ENCODE data around the gene PANK4. TPM values are rescaled to one million over a fixed set of nuclear protein-coding genes. Genes with fewer than 3 reads are reported as not detected.

Gene PANK4
- total and polyA plus RNA-seq, 2 of the 8 experiments (the other 6 are each of a cell fraction or from before 2014, with no cell fraction given) = 20.1 to 29.7 TPM

DNA sequence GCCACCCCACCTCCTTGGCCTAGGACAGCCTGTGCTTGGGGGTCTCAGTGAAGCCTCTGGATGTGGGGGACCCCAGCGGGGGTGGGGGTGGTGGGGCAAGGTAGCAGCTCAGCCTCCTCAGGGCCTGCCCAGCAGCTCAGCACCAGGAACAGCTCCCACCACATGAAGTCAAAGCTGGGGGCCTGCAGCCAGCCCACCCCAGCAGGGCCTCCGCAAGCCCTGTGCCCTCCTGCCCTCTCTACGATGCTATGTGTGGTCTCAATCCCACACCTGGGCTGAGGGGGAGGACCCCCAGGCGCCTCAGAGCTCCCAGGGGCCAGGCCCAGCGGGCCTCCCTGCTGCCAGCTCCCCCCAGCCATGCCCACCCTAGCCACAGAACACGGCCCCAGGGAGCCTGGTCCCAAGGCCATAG is 18.6 kb downstream of the PANK4 start:
- H2BK120ac ChIP-seq (replicated peaks; ENCODE audit: low read depth, low read length) = no peak overlapping the region
- H2BK5ac ChIP-seq (ENCODE audit: low read depth, low read length) = no peak overlapping the region
- no peak overlapping the region for H4K5ac ChIP-seq (ENCODE audit: insufficient read length, low read depth, low read length)
- no peak overlapping the region for H2AK5ac ChIP-seq (ENCODE audit: low read depth, low read length)
- no peak overlapping the region for H3K4me2 ChIP-seq (ENCODE audit: insufficient read depth in 1 of 2, low read depth in 2 of 2, low read length in 2 of 2)
- H3K27me3 ChIP-seq (replicated peaks in 1 of 4; ENCODE audit: control insufficient read depth in 3 of 4, extremely low read depth in 1 of 4, insufficient read depth in 3 of 4, low read length in 3 of 4) = no peaks in the 10 kb centered on the region
- H3K27ac ChIP-seq (ENCODE audit: low read depth, low read length) = no peak overlapping the region
- no peak overlapping the region for H4K8ac ChIP-seq (ENCODE audit: extremely low read depth, insufficient read depth, low read length)
- no peak overlapping the region for H2AFZ ChIP-seq (ENCODE audit: low read length)
- DNase-seq (ENCODE audit: low read depth in 1 of 2, low spot score in 2 of 2) (no peak), FAIRE-seq (no peak)
- no peaks in the 10 kb centered on the region; the same call in 1 of the 2 replicates for H3K79me1 ChIP-seq (ENCODE audit: low read depth, low read length)
- H4K91ac ChIP-seq (replicated peaks; ENCODE audit: insufficient read length, low read length) = no peak overlapping the region
- H2BK20ac ChIP-seq (ENCODE audit: low read length) = no peak overlapping the region
- ChIA-PET POLR2A (ENCODE audit: partially characterized antibody) (interaction anchor here (1.3 to 2.8 kb wide), 2 partner anchors 11 to 18 kb away, joined by 3 to 11 read pairs; partner anchors contain the start of gene PANK4), CTCF (ENCODE audit: partially characterized antibody) (interaction anchor here (1.2 to 2.4 kb wide), 5 partner anchors 14 to 93 kb away, joined by 3 to 9 read pairs (median 5); no protein-coding TSS in a partner anchor)
- no peak overlapping the region for H2BK12ac ChIP-seq (ENCODE audit: low read depth, low read length)
- no peaks in the 10 kb centered on the region for H3K23me2 ChIP-seq (ENCODE audit: low read depth, low read length)
- H3K9ac ChIP-seq (replicated peaks in 1 of 4; ENCODE audit: extremely low read depth in 1 of 4, low read depth in 3 of 4, low read length in 3 of 4) = no peak overlapping the region
- no peak overlapping the region for H3K23ac ChIP-seq (ENCODE audit: insufficient read length)
- WGBS, 2 experiments (ENCODE audit: extremely low coverage in 1 of 2, insufficient coverage in 1 of 2, insufficient read length in 1 of 2, insufficient replicate concordance in 2 of 2, low coverage in 1 of 2, low lambda C conversion rate in 2 of 2, missing lambda C conversion rate in 1 of 2) = 89% methylated on average over 6 of the region's 6 CpGs; no CpG with 5 or more reads in 1 of the 2 experiments
- H3K36me3 ChIP-seq (ENCODE audit: control insufficient read depth in 2 of 4, insufficient read depth in 4 of 4, low read length in 3 of 4) = peaks cover 8 to 34% (median 19%) of the 10 kb centered on the region in 4 experiments; a peak in 6 of 8 replicates
- no peak overlapping the region for H3K4me3 ChIP-seq (ENCODE audit: extremely low read depth in 1 of 4, insufficient read depth in 2 of 4, low read depth in 3 of 4, low read length in 4 of 4)
- no peaks in the 10 kb centered on the region for H3K9me3 ChIP-seq (ENCODE audit: insufficient read depth in 2 of 2, low read depth in 1 of 2, low read length in 1 of 2)
- H3K56ac ChIP-seq (replicated peaks; ENCODE audit: insufficient read length, low read depth, low read length) = no peak overlapping the region
- no peak overlapping the region for H3K18ac ChIP-seq (ENCODE audit: extremely low read depth, low read length)
- H3K14ac ChIP-seq (ENCODE audit: insufficient read length) = no peak overlapping the region
- H2BK15ac ChIP-seq (ENCODE audit: low read length) = no peak overlapping the region
- H3K79me2 ChIP-seq (ENCODE audit: control insufficient read depth in 1 of 2, insufficient read depth in 2 of 2, low read length in 2 of 2) = no peaks in the 10 kb centered on the region
- H3K4ac ChIP-seq (replicated peaks; ENCODE audit: insufficient read length, low read depth, low read length) = no peak overlapping the region
- H4K20me1 ChIP-seq (replicated peaks in 1 of 2; ENCODE audit: control insufficient read depth in 1 of 2, insufficient read depth in 2 of 2, low read length in 2 of 2) = peaks cover 6 to 20% of the 10 kb centered on the region in 2 experiments
- TF ChIP-seq POLR2A (IDR thresholded peaks at IDR 0.05; ENCODE audit: control extremely low read depth in 1 of 2, low read depth in 2 of 2, low read length in 2 of 2) (no peak; a peak in 1 of 3 replicates), GTF2F1 (IDR thresholded peaks at IDR 0.05; ENCODE audit: borderline replicate concordance, low read depth, low read length) (no peak)
- no peaks in the 10 kb centered on the region; a peak in 1 of 7 replicates for H3K4me1 ChIP-seq (replicated peaks in 1 of 4; ENCODE audit: control insufficient read depth in 3 of 4, insufficient read depth in 4 of 4, low read length in 3 of 4)

All from H1 (cell line).